H7 (cell line): ENCODE measurements around the gene KIRREL1. TPM values are rescaled to one million over a fixed set of nuclear protein-coding genes. Genes with fewer than 3 reads are reported as not detected.
A peak's percentile ranks its signal among the peaks of the same experiment; 100 is the strongest.

Source experiments
- DNase-seq: peaks from one replicate; pipeline ENCODE4 v3.0.0; 2012
- H3K27me3 ChIP-seq: 2 replicates; pipeline ENCODE4 v1.6.0; 2011; ENCODE audit warnings: mild to moderate bottlenecking, low read length; ENCODE audit not compliant: control insufficient read depth, insufficient read depth
- H3K36me3 ChIP-seq: replicated peaks from 2 replicates; pipeline ENCODE4 v1.5.1; 2011; ENCODE audit warnings: low read length; ENCODE audit not compliant: control insufficient read depth, insufficient read depth
- H3K4me3 ChIP-seq: 2 replicates; pipeline ENCODE4 v1.5.1; 2011; ENCODE audit warnings: low read depth, mild to moderate bottlenecking, control low read depth, low read length, moderate library complexity; ENCODE audit not compliant: insufficient read depth
- total RNA-seq: library from RNA; depleted of rRNA; stranded (reverse); fragments of >200 nt; shearing (Covaris generic); gene quantifications from 2 replicates; pipeline ENCODE4 v1.2.3, GENCODE V29; 2014

The KIRREL1 gene
- total RNA-seq, 1 experiment from 2014 or later, result 56.5 TPM

- Histone ChIP-seq H3K4me3 (no peak overlapping the region), H3K27me3 (peaks cover 2% of the 10 kb centered on the region; the same call in 1 of the 2 replicates), H3K36me3 (no peaks in the 10 kb centered on the region)
- no peak for DNase-seq
Measured at GRCh38 chr1:157988002-157988401, 5.4 kb upstream of the KIRREL1 start.

DNA sequence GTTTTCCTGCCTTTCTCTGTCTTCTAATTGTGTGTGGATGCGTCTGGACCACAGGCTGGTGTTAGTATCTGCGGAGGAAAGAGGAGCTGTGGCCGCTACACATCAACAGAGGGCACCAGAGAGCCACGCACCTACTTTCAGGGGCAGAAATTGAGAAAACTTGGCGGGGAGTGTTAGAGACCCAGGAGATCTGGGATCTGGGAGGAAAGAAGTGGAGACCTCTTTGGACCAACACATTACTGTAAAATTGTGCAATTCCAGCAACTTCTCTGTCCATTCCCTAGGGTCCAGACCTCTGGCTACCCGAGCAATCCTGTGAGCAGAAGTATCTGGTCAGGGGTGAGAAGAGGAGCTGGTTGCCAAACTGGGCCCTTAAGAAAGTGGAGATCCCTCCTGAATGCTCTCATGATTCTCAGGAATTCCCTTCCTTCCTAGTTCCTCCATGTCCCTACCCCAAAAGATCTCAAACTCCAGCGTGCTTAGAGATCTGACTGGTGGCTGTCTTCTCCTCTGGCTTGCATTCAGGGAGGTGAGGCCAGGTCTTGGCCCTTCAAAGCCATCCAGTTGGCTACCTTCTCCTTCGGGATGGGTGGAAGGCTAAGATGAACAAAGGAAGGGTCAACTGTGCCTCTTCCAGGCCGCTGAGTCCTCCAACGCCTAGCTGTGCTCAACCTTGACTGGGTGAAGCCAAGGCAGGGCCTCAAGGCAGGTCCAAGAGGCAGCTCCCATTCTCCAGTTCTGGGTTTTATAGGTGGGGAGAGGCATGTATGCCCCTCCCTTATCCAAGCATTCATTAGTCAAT, 1.2 kb upstream of the KIRREL1 start:
- Histone ChIP-seq H3K27me3 (peaks cover 2% of the 10 kb centered on the region; the same call in 1 of the 2 replicates), H3K4me3 (no peak overlapping the region), H3K36me3 (peaks cover 1% of the 10 kb centered on the region; the same call in 1 of the 2 replicates)
- peak; percentile 81 for DNase-seq

DNA sequence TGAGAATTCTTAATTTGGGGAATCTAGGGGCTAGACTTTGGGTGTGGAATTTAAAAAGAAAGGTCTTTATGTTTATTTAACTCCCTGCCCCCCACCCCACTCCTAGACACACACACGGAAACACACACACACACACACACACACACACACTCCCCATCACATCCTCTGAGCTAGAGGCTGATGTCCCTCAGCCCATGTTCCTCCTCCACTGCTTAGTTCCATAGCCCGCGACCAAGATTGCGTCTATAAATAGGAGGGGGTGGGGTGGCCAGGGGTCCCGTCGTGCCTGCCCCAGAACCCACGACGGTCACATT, 655 bp upstream of the KIRREL1 start:
- peak overlapping the region; percentile 96 for H3K4me3 ChIP-seq
- peaks cover 1% of the 10 kb centered on the region; the same call in 1 of the 2 replicates for H3K36me3 ChIP-seq
- peaks cover 2% of the 10 kb centered on the region; the same call in 1 of the 2 replicates for H3K27me3 ChIP-seq
- no peak for DNase-seq

DNA sequence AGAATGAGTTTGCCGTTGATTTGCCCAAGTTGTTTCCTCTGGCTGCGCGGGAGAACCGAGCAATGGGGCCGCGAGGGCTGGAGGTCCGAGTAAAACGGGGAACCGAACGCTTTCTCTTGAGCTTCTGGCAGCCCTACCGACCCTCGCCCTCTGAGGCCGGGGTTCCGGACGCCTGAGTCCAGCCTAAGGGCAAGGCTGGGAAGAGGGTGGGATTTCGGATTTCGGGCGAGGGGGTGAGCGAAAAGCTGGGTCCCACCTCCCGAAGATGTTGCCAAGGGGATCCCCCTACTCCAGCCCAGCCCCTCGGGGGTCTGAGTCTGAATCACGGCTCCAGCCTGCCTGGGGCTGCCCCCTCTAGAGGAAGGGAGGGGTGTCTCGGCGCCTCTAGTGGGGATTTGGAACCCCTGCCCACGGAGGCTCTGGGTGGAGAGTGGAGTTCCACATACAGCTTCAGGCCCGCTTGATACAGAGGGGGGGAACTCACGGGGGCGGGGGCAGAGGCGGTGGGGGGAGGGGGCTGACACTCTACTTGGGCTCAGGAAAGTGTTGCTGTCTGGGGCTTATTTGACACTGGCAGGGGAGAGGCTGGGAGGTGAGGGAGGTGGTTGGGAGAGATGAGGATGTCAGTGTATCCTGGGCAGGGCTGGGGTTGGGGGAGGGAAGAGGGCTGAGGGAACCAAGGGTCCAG, 617 bp downstream of the KIRREL1 start:
- H3K27me3 ChIP-seq, result peaks cover 2% of the 10 kb centered on the region; the same call in 1 of the 2 replicates
- peaks cover 1% of the 10 kb centered on the region; the same call in 1 of the 2 replicates for H3K36me3 ChIP-seq
- DNase-seq, result peak; percentile 81
- H3K4me3 ChIP-seq, result peak overlapping the region; percentile 96

DNA sequence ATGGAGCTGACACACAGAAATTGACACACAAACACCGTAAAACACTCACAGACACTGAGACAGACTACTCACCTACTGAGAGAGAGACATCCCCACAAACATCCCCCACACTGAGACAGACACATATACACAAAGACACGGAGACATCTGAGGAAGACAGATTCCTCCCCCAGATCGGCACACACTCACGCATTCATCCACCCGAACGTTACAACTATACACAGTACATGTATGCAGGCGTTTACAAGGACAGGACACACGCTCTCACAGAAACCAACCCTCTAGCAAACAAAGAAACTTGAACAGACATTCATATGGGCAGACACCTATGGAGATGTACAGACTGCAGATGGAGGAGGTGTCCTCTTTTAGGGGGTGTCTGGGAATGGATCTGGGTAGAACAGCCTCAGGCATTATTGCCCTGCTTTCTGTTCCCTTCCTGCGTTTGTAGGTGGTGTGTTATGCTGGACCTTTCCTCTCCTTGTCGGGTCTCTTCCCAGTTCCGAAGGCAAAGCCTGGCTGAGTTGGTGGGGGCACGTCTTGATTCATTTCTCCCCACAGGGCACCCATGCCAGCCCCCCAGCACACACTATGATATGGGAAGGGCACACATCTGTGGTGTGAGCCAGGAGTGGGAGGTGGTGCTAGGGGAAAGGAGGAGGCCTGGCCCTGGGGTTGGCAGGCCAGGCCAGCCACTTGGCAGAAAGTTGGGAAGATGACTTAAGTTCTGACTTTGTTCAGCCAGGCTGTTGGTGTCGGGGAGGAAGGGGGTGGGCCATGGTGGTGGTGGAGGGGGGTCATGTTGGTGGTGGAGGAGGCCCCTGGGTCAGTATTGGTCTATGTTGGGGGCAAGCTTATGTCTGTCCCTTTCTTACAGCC, 1.5 kb downstream of the KIRREL1 start:
- Histone ChIP-seq H3K36me3 (peaks cover 1% of the 10 kb centered on the region), H3K4me3 (peak overlapping the region; percentile 96), H3K27me3 (peaks cover 2% of the 10 kb centered on the region; the same call in 1 of the 2 replicates)
- peak; percentile 43 for DNase-seq

DNA sequence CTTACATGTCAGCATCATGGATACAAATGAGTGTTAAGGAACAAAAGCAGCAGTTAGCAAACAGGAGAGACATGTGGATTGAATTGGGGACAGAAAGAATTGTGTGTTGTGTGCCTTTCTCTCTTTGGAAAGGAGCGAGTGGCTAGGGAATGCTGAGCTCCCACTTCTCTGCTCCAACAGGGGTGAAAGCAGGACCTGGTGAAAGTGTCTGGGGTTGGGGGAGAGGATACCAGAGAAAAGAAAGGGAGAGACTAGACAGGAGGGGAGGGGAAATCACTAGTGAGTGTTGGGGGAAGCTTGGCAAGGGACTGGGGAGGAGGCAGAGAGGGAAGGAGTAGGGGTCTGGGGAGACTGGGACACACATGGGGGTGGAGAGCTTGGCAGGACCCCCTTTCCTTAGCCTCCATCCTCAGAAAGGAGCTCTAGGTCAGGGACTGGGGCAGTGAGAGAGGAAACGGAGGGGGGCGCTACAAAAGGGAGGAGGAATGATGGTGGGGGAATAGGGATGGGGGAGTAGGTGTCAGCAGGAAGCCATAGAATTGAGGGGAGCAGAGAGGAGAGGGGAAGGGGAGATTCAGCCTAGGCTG, 2.2 kb downstream of the KIRREL1 start:
- peaks cover 1% of the 10 kb centered on the region for H3K36me3 ChIP-seq
- H3K4me3 ChIP-seq, result no peak overlapping the region
- DNase-seq, result peak; percentile 56
- peaks cover 2% of the 10 kb centered on the region; the same call in 1 of the 2 replicates for H3K27me3 ChIP-seq

GRCh38 chr1:157996433-157996832, 3.0 kb downstream of the KIRREL1 start:
- H3K27me3 ChIP-seq, result peaks cover 2% of the 10 kb centered on the region; the same call in 1 of the 2 replicates
- H3K4me3 ChIP-seq, result no peak overlapping the region
- no peak for DNase-seq

DNA sequence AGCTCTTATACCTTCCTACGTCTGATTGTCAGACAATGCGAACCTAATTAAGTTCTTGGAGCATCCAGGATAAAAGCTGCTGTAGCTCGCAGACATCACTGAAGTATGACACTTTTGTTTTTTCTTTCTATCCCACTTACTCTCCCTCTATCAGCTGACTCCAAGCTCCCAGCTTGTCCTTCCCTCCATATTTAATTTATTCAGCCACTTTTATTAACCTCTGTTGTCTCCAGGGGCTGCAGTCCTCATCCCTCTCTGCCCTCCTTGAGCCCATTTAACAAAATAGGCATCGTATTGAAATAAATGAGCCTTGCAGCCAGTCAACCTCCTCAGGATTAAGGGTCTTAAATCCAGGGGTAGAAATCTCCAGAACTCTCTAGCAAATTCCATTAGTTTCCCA, 7.1 kb downstream of the KIRREL1 start:
- H3K36me3 ChIP-seq, result peaks cover 1% of the 10 kb centered on the region
- H3K4me3 ChIP-seq, result no peak overlapping the region
- DNase-seq, result no peak
- no peaks in the 10 kb centered on the region for H3K27me3 ChIP-seq

More at GRCh38 chr1:157996433-157996832, 3.0 kb downstream of the KIRREL1 start:
- H3K36me3 ChIP-seq, result peaks cover 1% of the 10 kb centered on the region

- H3K27me3 ChIP-seq, result no peaks in the 10 kb centered on the region
- DNase-seq, result peak; percentile 50
- peaks cover under 1% of the 10 kb centered on the region for H3K36me3 ChIP-seq
- H3K4me3 ChIP-seq, result no peak overlapping the region
Measured at GRCh38 chr1:158002022-158002630, 8.7 kb downstream of the KIRREL1 start.

DNA sequence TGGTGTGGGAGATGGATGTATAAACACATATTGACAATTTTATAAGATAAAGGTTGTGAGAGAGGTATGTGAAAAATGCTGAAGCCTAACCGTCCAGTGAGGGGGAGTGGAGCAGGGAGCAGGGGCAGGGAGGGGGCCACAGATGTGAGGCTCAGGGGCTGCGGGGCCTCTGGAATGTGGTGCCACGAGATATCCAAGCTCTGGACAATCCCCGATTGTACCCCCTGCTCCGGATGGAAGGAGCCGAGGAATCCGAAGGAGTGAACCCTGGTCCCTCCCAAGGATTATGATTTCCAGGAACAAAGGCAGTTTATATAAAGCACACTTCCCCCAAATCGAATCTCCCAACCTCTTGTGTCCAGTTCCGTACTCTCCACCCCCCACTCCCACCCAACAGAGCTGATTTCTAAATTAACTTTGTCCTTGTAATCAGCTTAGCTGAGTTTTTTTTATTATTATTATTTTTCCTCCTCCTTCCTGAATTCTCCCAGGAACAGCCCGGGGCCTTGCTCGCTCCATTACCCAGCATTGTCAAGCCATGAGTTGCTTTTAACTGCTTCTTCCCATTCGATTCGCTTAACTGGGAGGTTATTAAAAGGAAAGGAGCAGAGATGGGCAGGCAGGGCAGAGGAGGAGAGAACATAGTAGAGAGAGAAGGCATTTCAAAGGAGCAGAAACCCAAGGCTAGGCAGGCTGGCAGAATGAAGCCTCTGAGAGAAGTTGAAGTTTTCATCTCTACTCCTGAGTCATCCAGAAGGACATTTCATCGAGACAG, 9.4 kb downstream of the KIRREL1 start:
- H3K4me3 ChIP-seq, result no peak overlapping the region
- DNase-seq, result peak; percentile 60
- H3K36me3 ChIP-seq, result no peaks in the 10 kb centered on the region; the same call in 1 of the 2 replicates
- H3K27me3 ChIP-seq, result no peaks in the 10 kb centered on the region

DNA sequence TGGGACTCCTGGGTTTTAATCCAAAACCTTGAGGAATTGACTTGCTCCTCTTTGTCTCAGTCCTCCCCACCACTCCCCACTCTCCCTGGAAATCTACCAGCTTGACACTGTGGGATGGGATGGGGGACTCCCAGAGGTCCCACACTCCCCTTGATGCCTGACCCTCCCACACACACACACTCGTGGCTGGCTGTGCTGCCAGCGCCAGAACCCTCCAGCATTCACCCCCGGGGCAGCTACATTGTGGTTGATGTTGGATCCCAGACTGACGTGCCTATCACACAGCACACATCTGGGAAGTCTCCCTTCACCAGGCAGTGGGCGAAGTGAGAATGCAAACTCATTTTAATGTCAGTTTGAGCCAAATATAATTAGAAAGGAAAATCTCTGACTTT, 10.0 kb downstream of the KIRREL1 start:
- H3K4me3 ChIP-seq, result no peak overlapping the region
- no peaks in the 10 kb centered on the region; the same call in 1 of the 2 replicates for H3K36me3 ChIP-seq
- H3K27me3 ChIP-seq, result no peaks in the 10 kb centered on the region
- DNase-seq, result no peak

GRCh38 chr1:158005224-158005623, 11.8 kb downstream of the KIRREL1 start:
- no peak for DNase-seq
- Histone ChIP-seq H3K36me3 (no peaks in the 10 kb centered on the region), H3K4me3 (no peak overlapping the region), H3K27me3 (no peaks in the 10 kb centered on the region)

DNA sequence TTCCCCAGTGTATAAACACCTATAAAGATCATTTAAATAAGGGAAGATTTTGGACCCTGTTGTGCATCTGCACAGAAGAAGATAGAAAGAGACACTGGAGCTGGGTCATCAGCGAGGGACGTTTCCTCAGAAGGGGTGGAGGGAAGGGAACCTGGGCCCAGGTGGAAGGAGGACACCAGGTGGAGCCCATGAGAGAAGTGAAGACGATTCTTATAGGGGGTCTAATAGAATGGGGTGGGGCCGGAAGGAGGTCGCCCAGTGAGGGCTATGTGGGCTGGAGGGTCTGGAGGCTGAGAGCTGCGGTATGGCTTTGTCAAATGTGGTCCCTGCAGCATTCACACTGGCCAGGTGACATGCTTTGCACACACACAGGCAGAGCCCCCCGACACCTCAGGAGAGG, 13.7 kb downstream of the KIRREL1 start:
- no peaks in the 10 kb centered on the region for H3K36me3 ChIP-seq
- H3K27me3 ChIP-seq, result no peaks in the 10 kb centered on the region
- H3K4me3 ChIP-seq, result no peak overlapping the region
- DNase-seq, result peak; percentile 57
